Progenitor cell of endocrine pancreas (in vitro differentiated cells): ENCODE measurements around the gene LMAN2. TPM values are rescaled to one million over a fixed set of nuclear protein-coding genes. Genes with fewer than 3 reads are reported as not detected.
A peak's percentile ranks its signal among the peaks of the same experiment; 100 is the strongest.

Experiments
- DNase-seq: peaks from one replicate; pipeline ENCODE4 v3.0.0; 2021; ENCODE audit warnings: low spot score; ENCODE audit not compliant: unreplicated experiment
- H3K27ac Mint-ChIP-seq: 2 replicates; pipeline ENCODE4 v1.8.0; 2021; ENCODE audit warnings: mild to moderate bottlenecking, moderate library complexity, mixed read lengths
- H3K27me3 Mint-ChIP-seq: 2 replicates; pipeline ENCODE4 v1.8.0; 2021; ENCODE audit warnings: mixed read lengths
- H3K36me3 Mint-ChIP-seq: 2 replicates; pipeline ENCODE4 v1.8.0; 2022; ENCODE audit warnings: mixed read lengths; ENCODE audit not compliant: insufficient read depth
- H3K4me1 Mint-ChIP-seq: 2 replicates; pipeline ENCODE4 v1.8.0; 2021; ENCODE audit warnings: low read depth, mixed read lengths
- H3K4me3 Mint-ChIP-seq: 2 replicates; pipeline ENCODE4 v1.8.0; 2021; ENCODE audit warnings: low read depth, mild to moderate bottlenecking, moderate library complexity, mixed read lengths
- H3K9me3 Mint-ChIP-seq: 2 replicates; pipeline ENCODE4 v1.8.0; 2021; ENCODE audit warnings: low read depth, mixed read lengths
- total RNA-seq: library from RNA; stranded (reverse); gene quantifications from 2 replicates; pipeline ENCODE4 v1.2.1, GENCODE V29; 2021
- TF ChIP-seq, protein P1 (sequence below): fragments of 200-600 bp; sonication (generic); IDR thresholded peaks from one replicate; pipeline ENCODE4 v1.5.0; 2021; ENCODE audit warnings: antibody characterized with exemption, mild to moderate bottlenecking; ENCODE audit not compliant: unreplicated experiment

The LMAN2 gene
- total RNA-seq, 1 donor from 2014 or later = 111 TPM

DNA sequence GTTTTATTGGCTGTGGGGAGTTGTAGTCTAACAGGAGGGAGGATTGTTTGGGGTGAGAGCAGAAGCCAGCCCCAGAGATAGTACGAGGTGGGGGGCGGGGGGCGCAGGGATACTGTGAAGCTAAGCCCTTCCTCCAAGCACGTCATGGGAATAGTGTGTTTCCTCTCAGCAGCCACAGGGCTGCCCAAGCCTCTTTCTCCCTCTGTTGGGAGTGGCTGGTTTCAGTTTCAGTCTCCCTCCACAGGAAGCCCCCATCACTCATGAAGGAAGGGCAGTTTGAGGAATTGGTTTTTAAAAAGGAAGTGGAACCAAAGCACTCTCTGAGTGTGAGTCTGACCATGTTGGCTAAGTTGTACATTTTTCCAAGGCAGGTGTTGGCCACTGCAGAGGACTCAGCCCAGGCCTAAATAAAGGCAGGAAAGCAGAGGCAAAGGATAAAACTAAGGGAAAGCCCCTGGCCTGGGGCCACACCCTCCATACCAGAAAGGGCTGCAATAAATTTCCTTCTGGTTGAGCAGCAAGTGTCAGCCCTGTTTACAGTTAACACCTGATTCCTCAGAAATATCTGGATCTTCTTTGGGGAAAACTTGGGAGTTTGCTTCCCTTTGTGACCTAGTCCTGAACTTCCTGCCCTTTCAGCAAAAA is 51.1 kb downstream of the LMAN2 start:
- Mint-ChIP-seq H3K27me3 (no peaks in the 10 kb centered on the region), H3K27ac (peak overlapping the region; percentile 79), H3K36me3 (peaks cover 6% of the 10 kb centered on the region), H3K4me3 (no peak overlapping the region), H3K4me1 (peaks cover 24% of the 10 kb centered on the region), H3K9me3 (no peaks in the 10 kb centered on the region)
- TF ChIP-seq, protein P1, sequence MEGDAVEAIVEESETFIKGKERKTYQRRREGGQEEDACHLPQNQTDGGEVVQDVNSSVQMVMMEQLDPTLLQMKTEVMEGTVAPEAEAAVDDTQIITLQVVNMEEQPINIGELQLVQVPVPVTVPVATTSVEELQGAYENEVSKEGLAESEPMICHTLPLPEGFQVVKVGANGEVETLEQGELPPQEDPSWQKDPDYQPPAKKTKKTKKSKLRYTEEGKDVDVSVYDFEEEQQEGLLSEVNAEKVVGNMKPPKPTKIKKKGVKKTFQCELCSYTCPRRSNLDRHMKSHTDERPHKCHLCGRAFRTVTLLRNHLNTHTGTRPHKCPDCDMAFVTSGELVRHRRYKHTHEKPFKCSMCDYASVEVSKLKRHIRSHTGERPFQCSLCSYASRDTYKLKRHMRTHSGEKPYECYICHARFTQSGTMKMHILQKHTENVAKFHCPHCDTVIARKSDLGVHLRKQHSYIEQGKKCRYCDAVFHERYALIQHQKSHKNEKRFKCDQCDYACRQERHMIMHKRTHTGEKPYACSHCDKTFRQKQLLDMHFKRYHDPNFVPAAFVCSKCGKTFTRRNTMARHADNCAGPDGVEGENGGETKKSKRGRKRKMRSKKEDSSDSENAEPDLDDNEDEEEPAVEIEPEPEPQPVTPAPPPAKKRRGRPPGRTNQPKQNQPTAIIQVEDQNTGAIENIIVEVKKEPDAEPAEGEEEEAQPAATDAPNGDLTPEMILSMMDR = no peak
- no peak for DNase-seq

DNA sequence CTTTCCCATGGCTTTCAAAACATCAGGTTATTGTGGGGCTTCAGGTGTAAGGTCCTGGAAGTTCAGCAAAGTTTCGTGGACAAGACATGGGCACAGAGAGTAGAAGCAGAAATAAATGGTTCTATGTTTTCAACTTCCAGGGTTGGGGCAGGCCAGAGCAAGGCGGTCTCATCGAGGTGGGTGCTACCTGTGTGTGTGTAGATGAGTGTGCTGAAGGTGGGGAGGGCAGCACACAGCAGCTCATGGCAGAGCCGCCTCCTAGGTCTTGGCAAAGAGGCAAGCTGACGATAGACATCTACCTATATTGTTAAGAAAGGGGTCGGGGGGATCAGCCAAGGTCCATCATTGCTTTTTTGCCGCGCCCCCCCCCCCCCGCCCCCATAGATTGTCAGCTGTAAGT is 51.8 kb downstream of the LMAN2 start:
- Mint-ChIP-seq H3K4me3 (no peak overlapping the region), H3K27me3 (no peaks in the 10 kb centered on the region), H3K4me1 (peaks cover 22% of the 10 kb centered on the region), H3K36me3 (peaks cover 6% of the 10 kb centered on the region), H3K9me3 (no peaks in the 10 kb centered on the region), H3K27ac (peak overlapping the region; percentile 56)
- TF ChIP-seq, protein P1 = no peak
- DNase-seq = no peak

DNA sequence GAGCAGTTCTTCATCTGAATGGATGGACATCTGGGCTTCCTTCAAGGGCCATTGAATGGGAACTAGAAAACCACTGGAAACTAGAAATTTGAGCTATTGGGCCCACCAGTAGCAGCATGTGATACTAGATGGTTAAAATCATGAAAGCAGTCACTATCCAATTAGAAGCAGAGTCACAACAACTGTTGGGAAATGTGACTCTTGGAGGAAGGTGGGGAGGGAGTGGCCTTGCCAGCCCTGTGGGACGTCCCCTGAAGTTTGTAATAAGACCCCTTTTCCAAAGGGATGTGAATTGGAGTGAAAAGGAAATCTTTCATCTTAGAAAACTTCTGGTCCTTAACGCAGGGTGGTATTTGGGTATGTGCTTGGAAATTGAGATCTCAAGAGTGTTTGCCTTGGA is 53.5 kb downstream of the LMAN2 start:
- TF ChIP-seq, protein P1 = no peak
- Mint-ChIP-seq H3K27ac (peak overlapping the region; percentile 37), H3K4me1 (peaks cover 14% of the 10 kb centered on the region), H3K9me3 (no peaks in the 10 kb centered on the region), H3K4me3 (no peak overlapping the region), H3K27me3 (no peaks in the 10 kb centered on the region), H3K36me3 (peaks cover 8% of the 10 kb centered on the region)
- DNase-seq = no peak

DNA sequence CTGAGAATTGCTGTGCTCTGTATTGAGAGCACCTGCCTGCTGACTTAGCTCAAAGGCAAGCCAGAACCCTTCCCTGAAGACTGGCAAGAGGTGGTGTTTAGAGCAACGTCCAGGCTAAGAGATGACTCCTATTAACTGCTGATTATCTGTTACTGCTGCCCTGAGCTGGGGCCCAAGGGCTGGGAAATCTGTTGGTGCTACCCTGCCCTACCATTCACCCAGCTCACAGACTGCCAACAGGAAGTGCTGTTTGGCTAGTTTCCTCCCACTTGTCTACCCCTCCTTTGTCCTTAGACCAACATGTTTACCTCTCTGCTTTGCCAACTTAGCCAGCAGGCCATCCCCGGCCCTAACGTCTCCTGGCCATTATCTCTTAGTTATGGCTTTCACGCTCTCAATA is 54.9 kb downstream of the LMAN2 start:
- H3K27ac Mint-ChIP-seq = peak overlapping the region; percentile 88
- TF ChIP-seq, protein P1 = no peak
- no peak for DNase-seq

DNA sequence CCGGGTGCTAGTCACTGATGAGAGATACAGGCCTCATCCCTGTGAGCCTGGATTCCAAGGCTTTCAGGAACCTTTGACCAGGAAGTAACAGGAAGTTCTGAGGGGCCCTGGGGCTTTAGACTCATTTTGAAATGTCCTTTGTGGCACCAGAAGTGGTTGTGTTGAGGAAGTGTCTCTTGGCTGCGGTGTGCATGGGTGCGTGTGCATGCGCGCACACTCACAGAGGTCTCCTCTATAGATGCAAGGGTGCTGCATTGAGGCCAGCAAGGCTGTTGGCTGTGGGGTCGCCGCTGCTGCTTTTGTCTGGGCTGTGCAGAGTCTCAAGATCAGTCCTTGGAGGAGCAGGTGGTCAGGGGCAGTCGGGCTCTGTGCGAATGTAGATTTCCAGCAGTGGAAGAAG is 55.5 kb downstream of the LMAN2 start:
- Mint-ChIP-seq H3K4me1 (peaks cover 8% of the 10 kb centered on the region), H3K27me3 (no peaks in the 10 kb centered on the region), H3K36me3 (peaks cover 19% of the 10 kb centered on the region), H3K27ac (no peak overlapping the region), H3K4me3 (no peak overlapping the region), H3K9me3 (no peaks in the 10 kb centered on the region)
- TF ChIP-seq, protein P1 = no peak
- DNase-seq = no peak

More for the DNA sequence above, 54.9 kb downstream of the LMAN2 start:
- H3K4me1 Mint-ChIP-seq = peaks cover 8% of the 10 kb centered on the region
- no peaks in the 10 kb centered on the region for H3K9me3 Mint-ChIP-seq
- H3K36me3 Mint-ChIP-seq = peaks cover 17% of the 10 kb centered on the region
- H3K27me3 Mint-ChIP-seq = no peaks in the 10 kb centered on the region
- H3K4me3 Mint-ChIP-seq = no peak overlapping the region
